Measurements from ENCODE around the gene TADA3. TPM values are rescaled to one million over a fixed set of nuclear protein-coding genes. Genes with fewer than 3 reads are reported as not detected.

Gene TADA3
- total and polyA plus RNA-seq, 4 donors, result 32.5 to 88.3 (median 71.7) TPM

DNA sequence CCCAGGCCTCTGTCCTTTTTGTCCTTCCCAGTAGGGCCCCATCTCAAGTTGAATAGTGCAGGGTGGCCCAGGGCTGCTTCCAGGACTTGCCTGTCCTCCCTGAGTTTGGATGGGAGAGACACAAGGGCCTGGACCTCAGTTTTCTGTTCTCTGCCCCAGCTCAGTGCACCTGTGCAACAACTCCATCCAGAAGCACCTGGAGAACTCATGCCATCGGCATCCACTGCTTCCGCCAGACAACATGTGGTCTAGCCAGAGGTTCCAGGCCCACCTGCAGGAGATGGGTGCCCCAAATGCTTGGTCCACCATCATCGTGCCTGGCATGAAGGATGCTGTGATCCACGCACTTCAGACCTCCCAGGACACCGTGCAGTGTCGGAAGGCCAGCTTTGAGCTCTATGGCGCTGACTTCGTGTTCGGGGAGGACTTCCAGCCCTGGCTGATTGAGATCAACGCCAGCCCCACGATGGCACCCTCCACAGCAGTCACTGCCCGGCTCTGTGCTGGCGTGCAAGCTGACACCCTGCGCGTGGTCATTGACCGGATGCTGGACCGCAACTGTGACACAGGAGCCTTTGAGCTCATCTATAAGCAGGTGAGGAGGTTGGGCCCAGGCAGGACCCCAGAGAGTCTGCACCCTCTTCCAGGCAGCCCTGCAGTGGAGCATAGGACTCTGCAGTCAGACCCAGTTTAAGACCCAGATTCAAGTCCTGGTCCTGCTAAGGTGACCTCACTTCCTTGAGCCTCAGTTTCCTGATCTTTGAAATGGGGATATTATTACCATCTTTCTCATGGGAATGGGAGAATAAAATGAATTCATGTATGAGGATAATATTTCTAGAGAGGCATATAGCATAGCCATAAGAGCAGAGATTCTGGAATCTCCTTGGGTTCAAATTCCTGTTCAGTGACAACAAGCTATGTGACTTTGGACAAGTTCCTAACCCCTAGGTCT lies 36.8 kb upstream of the TADA3 start:
- WGBS (ENCODE audit: insufficient coverage), result 97% methylated on average over 14 of the region's 17 CpGs
- Histone ChIP-seq H3K4me1 (ENCODE audit: control insufficient read depth, insufficient read depth, low read length) (no peaks in the 10 kb centered on the region), H3K4me3 (ENCODE audit: low read depth, low read length) (no peak overlapping the region), H3K27ac (ENCODE audit: low read depth, low read length) (no peak overlapping the region), H3K27me3 (ENCODE audit: control insufficient read depth, insufficient read depth, low read length) (no peaks in the 10 kb centered on the region), H3K36me3 (ENCODE audit: control insufficient read depth, insufficient read depth, low read length) (peaks cover 40% of the 10 kb centered on the region), H3K9me3 (ENCODE audit: control insufficient read depth, insufficient read depth, low read length) (no peaks in the 10 kb centered on the region)
- no peak for DNase-seq (ENCODE audit: low read depth in 4 of 6, low spot score in 6 of 6)

DNA sequence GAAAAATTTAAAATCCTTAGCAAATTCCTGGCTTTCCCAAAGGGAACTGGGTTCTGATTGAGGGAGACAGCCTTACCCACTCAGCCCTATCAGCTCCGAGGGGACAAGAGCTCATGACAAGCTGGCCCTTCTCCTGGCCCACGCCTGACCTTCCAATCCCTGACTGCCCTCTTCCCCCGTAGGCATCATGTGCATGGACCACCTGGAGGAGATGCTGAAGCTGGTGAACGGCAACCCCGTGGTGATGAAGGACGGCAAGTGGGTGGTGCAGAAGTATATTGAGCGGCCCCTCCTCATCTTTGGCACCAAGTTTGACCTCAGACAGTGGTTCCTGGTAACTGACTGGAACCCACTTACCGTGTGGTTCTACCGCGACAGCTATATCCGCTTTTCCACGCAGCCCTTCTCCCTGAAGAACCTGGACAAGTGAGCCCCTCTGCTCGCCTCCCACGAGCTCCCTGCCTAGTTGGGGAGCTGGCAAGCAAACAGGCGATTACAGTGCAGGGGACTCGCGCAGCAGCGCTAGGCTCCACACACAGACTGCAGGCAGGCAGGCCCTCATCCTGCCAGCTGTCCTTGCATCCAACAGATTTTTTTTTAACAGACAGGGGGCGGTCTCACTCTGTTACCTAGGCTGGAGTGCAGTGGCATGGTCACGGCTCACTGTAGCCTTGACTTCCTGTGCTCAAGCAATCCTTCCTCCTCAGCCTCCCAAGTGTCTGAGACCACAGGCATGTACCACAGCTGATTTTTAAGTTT lies 34.7 kb upstream of the TADA3 start:
- H3K4me3 ChIP-seq (ENCODE audit: low read depth, low read length), result no peak overlapping the region
- peaks cover 23% of the 10 kb centered on the region for H3K36me3 ChIP-seq (ENCODE audit: control insufficient read depth, insufficient read depth, low read length)
- H3K27ac ChIP-seq (ENCODE audit: low read depth, low read length), result no peak overlapping the region
- no peaks in the 10 kb centered on the region for H3K9me3 ChIP-seq (ENCODE audit: control insufficient read depth, insufficient read depth, low read length)
- no peaks in the 10 kb centered on the region for H3K4me1 ChIP-seq (ENCODE audit: control insufficient read depth, insufficient read depth, low read length)
- WGBS (ENCODE audit: insufficient coverage), result 80% methylated on average over 18 of the region's 20 CpGs
- no peak for DNase-seq (ENCODE audit: low read depth in 4 of 6, low spot score in 6 of 6)
- H3K27me3 ChIP-seq (ENCODE audit: control insufficient read depth, insufficient read depth, low read length), result no peaks in the 10 kb centered on the region

DNA sequence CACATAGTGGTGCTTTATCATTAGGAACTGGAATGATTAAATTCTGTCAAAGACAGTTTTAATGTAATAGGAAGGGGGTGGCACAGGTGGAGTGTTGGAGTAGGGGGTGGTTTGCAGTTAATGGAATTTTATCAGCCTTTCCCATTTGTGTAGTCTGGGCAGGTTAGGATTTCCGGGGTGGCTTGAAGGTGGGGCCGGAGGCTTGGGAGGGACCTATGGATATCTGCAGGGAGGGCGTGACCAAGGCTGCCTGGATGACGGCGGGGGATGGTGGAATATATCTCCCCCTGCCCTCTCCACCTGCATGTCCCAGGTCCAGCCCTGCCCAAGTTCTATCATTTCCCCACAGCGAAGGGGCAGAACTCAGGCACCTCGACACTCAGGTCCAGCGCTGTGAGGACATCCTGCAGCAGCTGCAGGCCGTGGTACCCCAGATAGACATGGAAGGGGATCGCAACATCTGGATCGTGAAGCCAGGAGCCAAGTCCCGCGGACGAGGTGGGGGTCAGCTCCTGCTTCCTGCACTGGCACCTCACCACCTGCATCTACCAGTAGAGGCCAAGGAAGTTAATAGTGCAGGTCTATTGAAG lies 33.3 kb upstream of the TADA3 start:
- H3K4me1 ChIP-seq (ENCODE audit: control insufficient read depth, insufficient read depth, low read length), result no peaks in the 10 kb centered on the region
- H3K27ac ChIP-seq (ENCODE audit: low read depth, low read length), result no peak overlapping the region
- 69% methylated on average over 8 of the region's 14 CpGs for WGBS (ENCODE audit: insufficient coverage)
- DNase-seq (ENCODE audit: low read depth in 4 of 6, low spot score in 6 of 6), result no peak
- H3K27me3 ChIP-seq (ENCODE audit: control insufficient read depth, insufficient read depth, low read length), result no peaks in the 10 kb centered on the region
- no peaks in the 10 kb centered on the region for H3K9me3 ChIP-seq (ENCODE audit: control insufficient read depth, insufficient read depth, low read length)
- H3K4me3 ChIP-seq (ENCODE audit: low read depth, low read length), result no peak overlapping the region
- peaks cover 24% of the 10 kb centered on the region for H3K36me3 ChIP-seq (ENCODE audit: control insufficient read depth, insufficient read depth, low read length)

DNA sequence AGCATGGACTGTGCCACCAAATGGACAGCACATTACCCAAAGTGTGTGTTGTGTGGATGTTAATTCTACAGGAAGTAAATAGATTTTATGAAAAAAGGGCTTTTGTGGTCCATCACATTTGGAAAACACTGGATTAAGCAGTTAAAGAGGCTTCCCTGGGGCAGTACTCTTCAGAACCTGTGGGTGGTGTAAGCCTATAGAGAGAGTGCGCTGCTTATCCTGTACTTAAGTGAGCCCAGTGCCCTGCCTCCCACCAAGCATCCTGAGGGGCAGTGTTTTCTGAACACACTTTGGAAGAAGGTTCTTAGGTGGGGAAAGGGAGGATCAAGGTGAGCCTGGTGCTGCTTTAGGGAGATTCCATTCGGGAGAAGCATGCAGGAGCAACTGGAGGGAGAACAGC lies 28.7 kb upstream of the TADA3 start:
- Histone ChIP-seq H3K4me1 (ENCODE audit: control insufficient read depth, insufficient read depth, low read length) (no peaks in the 10 kb centered on the region), H3K27me3 (ENCODE audit: control insufficient read depth, insufficient read depth, low read length) (no peaks in the 10 kb centered on the region), H3K27ac (ENCODE audit: low read depth, low read length) (no peak overlapping the region), H3K36me3 (ENCODE audit: control insufficient read depth, insufficient read depth, low read length) (peaks cover 33% of the 10 kb centered on the region), H3K4me3 (ENCODE audit: low read depth, low read length) (no peak overlapping the region), H3K9me3 (ENCODE audit: control insufficient read depth, insufficient read depth, low read length) (no peaks in the 10 kb centered on the region)
- 44% methylated on average over 2 of the region's 2 CpGs for WGBS (ENCODE audit: insufficient coverage)
- DNase-seq (ENCODE audit: low read depth in 4 of 6, low spot score in 6 of 6), result no peak

DNA sequence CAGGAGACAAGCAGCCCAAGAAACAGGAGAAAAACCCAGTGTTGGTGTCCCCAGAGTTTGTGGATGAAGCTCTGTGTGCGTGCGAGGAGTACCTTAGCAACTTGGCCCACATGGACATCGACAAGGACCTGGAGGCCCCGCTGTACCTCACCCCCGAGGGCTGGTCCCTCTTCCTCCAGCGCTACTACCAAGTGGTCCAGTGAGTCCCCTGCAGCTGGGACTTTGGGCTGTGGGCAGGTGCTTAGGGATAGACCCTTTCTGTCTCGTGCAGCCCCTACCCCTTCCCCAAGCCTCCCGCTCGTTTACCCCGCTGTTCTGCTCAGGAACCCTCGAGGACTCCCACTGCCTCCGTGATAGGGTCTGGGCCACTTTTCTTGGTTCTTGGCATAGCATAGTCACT lies 28.3 kb upstream of the TADA3 start:
- WGBS (ENCODE audit: insufficient coverage), result 95% methylated on average over 12 of the region's 12 CpGs
- no peaks in the 10 kb centered on the region for H3K27me3 ChIP-seq (ENCODE audit: control insufficient read depth, insufficient read depth, low read length)

GRCh38 chr3:9818666-9819335 lies 26.5 kb upstream of the TADA3 start:
- Histone ChIP-seq H3K9me3 (ENCODE audit: control insufficient read depth, insufficient read depth, low read length) (no peaks in the 10 kb centered on the region), H3K36me3 (ENCODE audit: control insufficient read depth, insufficient read depth, low read length) (peaks cover 32% of the 10 kb centered on the region), H3K27ac (ENCODE audit: low read depth, low read length) (no peak overlapping the region), H3K4me3 (ENCODE audit: low read depth, low read length) (no peak overlapping the region), H3K4me1 (ENCODE audit: control insufficient read depth, insufficient read depth, low read length) (no peaks in the 10 kb centered on the region), H3K27me3 (ENCODE audit: control insufficient read depth, insufficient read depth, low read length) (no peaks in the 10 kb centered on the region)
- WGBS (ENCODE audit: insufficient coverage), result 96% methylated on average over 6 of the region's 7 CpGs
- no peak for DNase-seq (ENCODE audit: low read depth in 4 of 6, low spot score in 6 of 6)

More for the DNA sequence above, 28.3 kb upstream of the TADA3 start:
- Histone ChIP-seq H3K9me3 (ENCODE audit: control insufficient read depth, insufficient read depth, low read length) (no peaks in the 10 kb centered on the region), H3K27ac (ENCODE audit: low read depth, low read length) (no peak overlapping the region), H3K4me3 (ENCODE audit: low read depth, low read length) (no peak overlapping the region), H3K36me3 (ENCODE audit: control insufficient read depth, insufficient read depth, low read length) (peaks cover 30% of the 10 kb centered on the region), H3K4me1 (ENCODE audit: control insufficient read depth, insufficient read depth, low read length) (no peaks in the 10 kb centered on the region)
- DNase-seq (ENCODE audit: low read depth in 4 of 6, low spot score in 6 of 6), result no peak

GRCh38 chr3:9817436-9817835 lies 25.2 kb upstream of the TADA3 start:
- H3K27ac ChIP-seq (ENCODE audit: low read depth, low read length), result no peak overlapping the region
- DNase-seq (ENCODE audit: low read depth in 4 of 6, low spot score in 6 of 6), result no peak
- WGBS (ENCODE audit: insufficient coverage), result 100% methylated on average over 1 of the region's 6 CpGs
- no peak overlapping the region for H3K4me3 ChIP-seq (ENCODE audit: low read depth, low read length)
- H3K36me3 ChIP-seq (ENCODE audit: control insufficient read depth, insufficient read depth, low read length), result peaks cover 43% of the 10 kb centered on the region
- H3K27me3 ChIP-seq (ENCODE audit: control insufficient read depth, insufficient read depth, low read length), result no peaks in the 10 kb centered on the region
- H3K4me1 ChIP-seq (ENCODE audit: control insufficient read depth, insufficient read depth, low read length), result no peaks in the 10 kb centered on the region
- no peaks in the 10 kb centered on the region for H3K9me3 ChIP-seq (ENCODE audit: control insufficient read depth, insufficient read depth, low read length)

DNA sequence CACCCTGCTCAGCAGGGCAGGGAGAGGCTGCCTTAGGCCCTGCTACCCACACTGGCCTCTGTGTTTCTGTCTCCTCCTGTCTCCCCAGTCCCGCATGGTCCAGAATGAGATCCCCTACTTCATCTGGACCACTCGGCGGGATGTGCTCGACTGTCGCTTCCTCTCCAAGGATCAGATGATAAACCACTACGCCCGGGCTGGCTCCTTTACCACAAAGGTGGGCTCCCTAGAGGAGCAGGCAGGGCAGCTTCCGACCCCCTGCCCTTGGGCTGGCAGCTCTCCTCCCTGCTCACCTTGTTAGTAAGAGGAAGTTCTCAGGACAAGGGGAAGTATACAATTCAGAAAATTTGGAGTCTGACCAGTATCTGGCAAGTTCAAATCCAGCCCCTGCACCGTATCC lies 23.7 kb upstream of the TADA3 start:
- Histone ChIP-seq H3K27ac (ENCODE audit: low read depth, low read length) (no peak overlapping the region), H3K36me3 (ENCODE audit: control insufficient read depth, insufficient read depth, low read length) (peaks cover 39% of the 10 kb centered on the region), H3K4me1 (ENCODE audit: control insufficient read depth, insufficient read depth, low read length) (peaks cover 2% of the 10 kb centered on the region), H3K27me3 (ENCODE audit: control insufficient read depth, insufficient read depth, low read length) (no peaks in the 10 kb centered on the region), H3K9me3 (ENCODE audit: control insufficient read depth, insufficient read depth, low read length) (no peaks in the 10 kb centered on the region), H3K4me3 (ENCODE audit: low read depth, low read length) (no peak overlapping the region)
- no peak for DNase-seq (ENCODE audit: low read depth in 4 of 6, low spot score in 6 of 6)
- 93% methylated on average over 6 of the region's 9 CpGs for WGBS (ENCODE audit: insufficient coverage)

- Histone ChIP-seq H3K27me3 (ENCODE audit: control insufficient read depth, insufficient read depth, low read length) (no peaks in the 10 kb centered on the region), H3K4me3 (ENCODE audit: low read depth, low read length) (no peak overlapping the region), H3K27ac (ENCODE audit: low read depth, low read length) (no peak overlapping the region), H3K9me3 (ENCODE audit: control insufficient read depth, insufficient read depth, low read length) (no peaks in the 10 kb centered on the region), H3K4me1 (ENCODE audit: control insufficient read depth, insufficient read depth, low read length) (peaks cover 24% of the 10 kb centered on the region), H3K36me3 (ENCODE audit: control insufficient read depth, insufficient read depth, low read length) (peaks cover 22% of the 10 kb centered on the region)
- 96% methylated on average over 6 of the region's 9 CpGs for WGBS (ENCODE audit: insufficient coverage)
- no peak for DNase-seq (ENCODE audit: low read depth in 4 of 6, low spot score in 6 of 6)
Observed at GRCh38 chr3:9812870-9813483, 20.7 kb upstream of the TADA3 start.

All from spinal cord (tissue), 10 donors.